H9 (cell line): ENCODE measurements around the gene ADSS1. TPM values are rescaled to one million over a fixed set of nuclear protein-coding genes. Genes with fewer than 3 reads are reported as not detected.

Experiments used
- DNase-seq: peaks from one replicate; pipeline ENCODE4 v3.0.0-alpha.2; 2017
- H2AFZ ChIP-seq: one replicate; pipeline ENCODE4 v1.6.1; 2013; ENCODE audit warnings: mild to moderate bottlenecking, low read length, control low read depth, moderate library complexity
- H2AK5ac ChIP-seq: 2 replicates; pipeline ENCODE4 v1.6.1; 2013; ENCODE audit warnings: low read length, control low read depth, mixed read lengths; ENCODE audit not compliant: insufficient read length
- H2BK120ac ChIP-seq: one replicate; pipeline ENCODE4 v1.6.1; 2013; ENCODE audit warnings: low read depth, mild to moderate bottlenecking, low read length, control low read depth, inconsistent platforms; ENCODE audit not compliant: poor library complexity, severe bottlenecking
- H2BK12ac ChIP-seq: 2 replicates; pipeline ENCODE4 v1.6.1; 2013; ENCODE audit warnings: low read length, control low read depth, mixed read lengths, low read depth; ENCODE audit not compliant: insufficient read length
- H2BK15ac ChIP-seq: 2 replicates; pipeline ENCODE4 v1.6.1; 2013; ENCODE audit warnings: low read depth, low read length, control low read depth
- H2BK20ac ChIP-seq: one replicate; pipeline ENCODE4 v1.6.1; 2013; ENCODE audit warnings: low read depth, mild to moderate bottlenecking, low read length, control low read depth, inconsistent platforms; ENCODE audit not compliant: poor library complexity, severe bottlenecking
- H2BK5ac ChIP-seq: 2 replicates; pipeline ENCODE4 v1.6.1; 2013; ENCODE audit warnings: low read length, control low read depth, mixed read lengths; ENCODE audit not compliant: insufficient read length
- H3K14ac ChIP-seq: 2 replicates; pipeline ENCODE4 v1.6.1; 2013; ENCODE audit warnings: low read length, control low read depth; ENCODE audit not compliant: insufficient read depth
- H3K18ac ChIP-seq: 2 replicates; pipeline ENCODE4 v1.6.1; 2013; ENCODE audit warnings: low read depth, mild to moderate bottlenecking, mixed read lengths, low read length, control low read depth; ENCODE audit not compliant: insufficient read length
- H3K23ac ChIP-seq: 2 replicates; pipeline ENCODE4 v1.6.1; 2013; ENCODE audit warnings: low read length, control low read depth, mixed read lengths, low read depth; ENCODE audit not compliant: insufficient read length
- H3K23me2 ChIP-seq: 2 replicates; pipeline ENCODE4 v1.6.1; 2013; ENCODE audit warnings: low read depth, mild to moderate bottlenecking, mixed read lengths, low read length, control low read depth; ENCODE audit not compliant: insufficient read length, poor library complexity, severe bottlenecking
- H3K27ac ChIP-seq: 2 replicates; pipeline ENCODE4 v1.5.1; 2013; ENCODE audit warnings: low read length, control low read depth, mixed read lengths, low read depth; ENCODE audit not compliant: insufficient read length
- H3K27me3 ChIP-seq: 2 replicates; pipeline ENCODE4 v1.6.1; 2013; ENCODE audit warnings: low read length, control low read depth, inconsistent platforms; ENCODE audit not compliant: insufficient read depth
- H3K4ac ChIP-seq: 2 replicates; pipeline ENCODE4 v1.6.1; 2013; ENCODE audit warnings: low read depth, mild to moderate bottlenecking, control low read depth, inconsistent platforms, low read length, moderate library complexity
- H3K4me1 ChIP-seq: 2 replicates; pipeline ENCODE4 v1.6.1; 2013; ENCODE audit warnings: low read length, control low read depth, inconsistent platforms; ENCODE audit not compliant: insufficient read depth
- H3K4me2 ChIP-seq: 2 replicates; pipeline ENCODE4 v1.6.1; 2013; ENCODE audit warnings: low read length, control low read depth, mixed read lengths; ENCODE audit not compliant: insufficient read length, insufficient read depth
- H3K56ac ChIP-seq: 2 replicates; pipeline ENCODE4 v1.6.1; 2013; ENCODE audit warnings: low read depth, mild to moderate bottlenecking, mixed read lengths, low read length, control low read depth; ENCODE audit not compliant: insufficient read length
- H3K79me1 ChIP-seq: 2 replicates; pipeline ENCODE4 v1.6.1; 2013; ENCODE audit warnings: low read depth, mild to moderate bottlenecking, moderate library complexity, low read length, control low read depth, inconsistent platforms; ENCODE audit not compliant: insufficient read depth, poor library complexity, severe bottlenecking
- H3K79me2 ChIP-seq: 2 replicates; pipeline ENCODE4 v1.6.1; 2013; ENCODE audit warnings: low read length, control low read depth, inconsistent platforms; ENCODE audit not compliant: insufficient read depth
- H3K9ac ChIP-seq: 2 replicates; pipeline ENCODE4 v1.6.1; 2013; ENCODE audit warnings: low read length, control low read depth, mixed read lengths; ENCODE audit not compliant: insufficient read length; ENCODE audit errors: extremely low read depth
- H3K9me3 ChIP-seq: one replicate; pipeline ENCODE4 v1.6.1; 2013; ENCODE audit warnings: low read depth, low read length, inconsistent platforms; ENCODE audit not compliant: control insufficient read depth
- H3T11ph ChIP-seq: one replicate; pipeline ENCODE4 v1.6.1; 2013; ENCODE audit warnings: mild to moderate bottlenecking, low read length, control low read depth, inconsistent platforms
- H4K20me1 ChIP-seq: one replicate; pipeline ENCODE4 v1.6.1; 2013; ENCODE audit not compliant: control insufficient read depth, insufficient read length, insufficient read depth
- H4K5ac ChIP-seq: 2 replicates; pipeline ENCODE4 v1.6.1; 2013; ENCODE audit warnings: low read depth, mild to moderate bottlenecking, mixed read lengths, low read length, control low read depth; ENCODE audit not compliant: insufficient read length
- H4K8ac ChIP-seq: replicated peaks from 2 replicates; pipeline ENCODE4 v1.6.1; 2013; ENCODE audit warnings: low read length, control low read depth, mixed read lengths, low read depth; ENCODE audit not compliant: insufficient read length
- H4K91ac ChIP-seq: 2 replicates; pipeline ENCODE4 v1.6.1; 2013; ENCODE audit warnings: low read depth, mild to moderate bottlenecking, moderate library complexity, mixed read lengths, low read length, control low read depth; ENCODE audit not compliant: insufficient read length
- H3K27ac Mint-ChIP-seq, 3 experiments: 2 replicates in 2 of 3; 3 replicates in 1 of 3; pipeline ENCODE4 v1.8.0; 2020 to 2021; ENCODE audit warnings: mixed read lengths in 3 of 3, mild to moderate bottlenecking in 1 of 3, moderate library complexity in 1 of 3
- H3K27me3 Mint-ChIP-seq: 2 replicates; pipeline ENCODE4 v1.8.0; 2021; ENCODE audit warnings: low read depth, mild to moderate bottlenecking, moderate library complexity, mixed read lengths
- H3K36me3 Mint-ChIP-seq, 3 experiments: 2 replicates in 2 of 3; 3 replicates in 1 of 3; pipeline ENCODE4 v1.8.0; 2020 to 2021; ENCODE audit warnings: low read depth in 3 of 3, mixed read lengths in 3 of 3; ENCODE audit not compliant: insufficient read depth in 1 of 3
- H3K4me1 Mint-ChIP-seq, 2 experiments: 2 replicates each; pipeline ENCODE4 v1.8.0; 2020; ENCODE audit warnings: mixed read lengths in 2 of 2
- H3K4me3 Mint-ChIP-seq, 2 experiments: 2 replicates in 1 of 2; 3 replicates in 1 of 2; pipeline ENCODE4 v1.8.0; 2020 to 2021; ENCODE audit warnings: mild to moderate bottlenecking in 2 of 2, mixed read lengths in 2 of 2, moderate library complexity in 1 of 2
- H3K9me3 Mint-ChIP-seq, 2 experiments: 2 replicates in 1 of 2; 3 replicates in 1 of 2; pipeline ENCODE4 v1.8.0; 2020; ENCODE audit warnings: mild to moderate bottlenecking in 2 of 2, mixed read lengths in 2 of 2, moderate library complexity in 1 of 2
- CTCF ChIP-seq: fragments of 200-600 bp; sonication (generic); conservative IDR thresholded peaks from 3 replicates; pipeline ENCODE4 v1.8.0; 2021; ENCODE audit warnings: antibody characterized with exemption, mild to moderate bottlenecking
- WGBS: extraction: QIAGEN DNeasy Blood & Tissue Kit; methylation state at CpG from one replicate; pipeline ENCODE4 v1.1.7; 2013; ENCODE audit warnings: missing lambda C conversion rate, low lambda C conversion rate, mixed read lengths; ENCODE audit not compliant: insufficient read length; ENCODE audit errors: extremely low coverage; 5-methylcytosine and 5-hydroxymethylcytosine counted together
- total RNA-seq: library from RNA; stranded (reverse); gene quantifications from 2 replicates; pipeline ENCODE4 v1.2.1, GENCODE V29; 2021

ADSS1 gene
- total RNA-seq, 1 experiment from 2014 or later = 8.5 TPM

GRCh38 chr14:104726600-104727451 lies 2.8 kb downstream of the ADSS1 start:
- peak; percentile 34 for TF ChIP-seq CTCF
- H3K14ac ChIP-seq = peak overlapping the region; percentile 17; the same call in 1 of the 2 replicates
- no peaks in the 10 kb centered on the region for H3K9me3 ChIP-seq
- peak overlapping the region in 1 of 3 experiments; percentile 28; a peak in 1 of 7 replicates for H3K27ac Mint-ChIP-seq
- no peaks in the 10 kb centered on the region for H3K79me1 ChIP-seq
- H2AK5ac ChIP-seq = no peak overlapping the region
- no peak overlapping the region for H3K27ac ChIP-seq
- no peak overlapping the region for H2BK20ac ChIP-seq
- no peak overlapping the region for H3K23ac ChIP-seq
- H3K18ac ChIP-seq = no peak overlapping the region
- no peaks in the 10 kb centered on the region; the same call in 1 of the 2 replicates for H3K27me3 ChIP-seq
- peaks cover 6 to 9% of the 10 kb centered on the region in 2 experiments for H3K4me1 Mint-ChIP-seq
- H3K9ac ChIP-seq = no peak overlapping the region
- no peaks in the 10 kb centered on the region for H3K79me2 ChIP-seq
- no peak overlapping the region for H2BK120ac ChIP-seq
- no peak overlapping the region for H2BK15ac ChIP-seq
- H4K8ac ChIP-seq = no peak overlapping the region
- H3K4ac ChIP-seq = no peak overlapping the region
- peaks cover 28% of the 10 kb centered on the region for H3K27me3 Mint-ChIP-seq
- no peak overlapping the region for H3K4me3 Mint-ChIP-seq
- no peak overlapping the region for H3K56ac ChIP-seq
- no peak overlapping the region for H2AFZ ChIP-seq
- peaks cover 0 to 3% (median 0%) of the 10 kb centered on the region in 3 experiments; a peak in 2 of 7 replicates for H3K36me3 Mint-ChIP-seq
- no peak overlapping the region for H2BK12ac ChIP-seq
- no peak overlapping the region for H3K4me2 ChIP-seq
- no peak overlapping the region for H2BK5ac ChIP-seq
- peaks cover 2% of the 10 kb centered on the region for H4K20me1 ChIP-seq
- H3K9me3 Mint-ChIP-seq = peaks cover 0 to 3% of the 10 kb centered on the region in 2 experiments; a peak in 1 of 5 replicates
- no CpG with 5 or more reads among the region's 21 CpGs for WGBS
- H3K23me2 ChIP-seq = no peaks in the 10 kb centered on the region
- no peak overlapping the region for H3T11ph ChIP-seq
- no peak overlapping the region for H4K5ac ChIP-seq
- no peaks in the 10 kb centered on the region for H3K4me1 ChIP-seq
- DNase-seq = no peak
- H4K91ac ChIP-seq = no peak overlapping the region
